ENCODE data around the gene POU3F2.
A peak's percentile ranks its signal among the peaks of the same experiment; 100 is the strongest.

Gene POU3F2

GRCh38 chr6:98844244-98845210 is 10.2 kb downstream of the POU3F2 start:
- no peak for DNase-seq (ENCODE audit: low read depth in 2 of 2)

- DNase-seq (ENCODE audit: low read depth in 2 of 2) = peak; percentile 58 to 68
These were observed 11.0 kb downstream of the POU3F2 start for GRCh38 chr6:98845211-98846020.

- DNase-seq (ENCODE audit: low read depth in 2 of 2) = no peak
These were observed 11.6 kb downstream of the POU3F2 start for GRCh38 chr6:98846021-98846380.

- DNase-seq (ENCODE audit: low read depth in 2 of 2) = no peak
These were observed 13.0 kb downstream of the POU3F2 start for GRCh38 chr6:98847416-98847778.

GRCh38 chr6:98847779-98848538 is 13.6 kb downstream of the POU3F2 start:
- DNase-seq (ENCODE audit: low read depth in 2 of 2) = no peak

GRCh38 chr6:98848539-98849242 is 14.3 kb downstream of the POU3F2 start:
- DNase-seq (ENCODE audit: low read depth in 2 of 2) = no peak

GRCh38 chr6:98864497-98864896 is 30.1 kb downstream of the POU3F2 start:
- no peak for DNase-seq (ENCODE audit: low read depth in 2 of 2)

GRCh38 chr6:98871057-98871456 is 36.7 kb downstream of the POU3F2 start:
- DNase-seq (ENCODE audit: low read depth in 2 of 2) = no peak

GRCh38 chr6:98871821-98872220 is 37.4 kb downstream of the POU3F2 start:
- DNase-seq (ENCODE audit: low read depth in 2 of 2) = no peak

GRCh38 chr6:98875375-98875774 is 41.0 kb downstream of the POU3F2 start:
- DNase-seq (ENCODE audit: low read depth in 2 of 2) = no peak

- no peak for DNase-seq (ENCODE audit: low read depth in 2 of 2)
These were observed 42.9 kb downstream of the POU3F2 start for GRCh38 chr6:98877250-98877649.

GRCh38 chr6:98880486-98880885 is 46.1 kb downstream of the POU3F2 start:
- no peak for DNase-seq (ENCODE audit: low read depth in 2 of 2)

GRCh38 chr6:98885330-98885729 is 51.0 kb downstream of the POU3F2 start:
- no peak for DNase-seq (ENCODE audit: low read depth in 2 of 2)

GRCh38 chr6:98887650-98888049 is 53.3 kb downstream of the POU3F2 start:
- no peak for DNase-seq (ENCODE audit: low read depth in 2 of 2)
